Measurements from ENCODE around the gene SLC25A11.

DNA sequence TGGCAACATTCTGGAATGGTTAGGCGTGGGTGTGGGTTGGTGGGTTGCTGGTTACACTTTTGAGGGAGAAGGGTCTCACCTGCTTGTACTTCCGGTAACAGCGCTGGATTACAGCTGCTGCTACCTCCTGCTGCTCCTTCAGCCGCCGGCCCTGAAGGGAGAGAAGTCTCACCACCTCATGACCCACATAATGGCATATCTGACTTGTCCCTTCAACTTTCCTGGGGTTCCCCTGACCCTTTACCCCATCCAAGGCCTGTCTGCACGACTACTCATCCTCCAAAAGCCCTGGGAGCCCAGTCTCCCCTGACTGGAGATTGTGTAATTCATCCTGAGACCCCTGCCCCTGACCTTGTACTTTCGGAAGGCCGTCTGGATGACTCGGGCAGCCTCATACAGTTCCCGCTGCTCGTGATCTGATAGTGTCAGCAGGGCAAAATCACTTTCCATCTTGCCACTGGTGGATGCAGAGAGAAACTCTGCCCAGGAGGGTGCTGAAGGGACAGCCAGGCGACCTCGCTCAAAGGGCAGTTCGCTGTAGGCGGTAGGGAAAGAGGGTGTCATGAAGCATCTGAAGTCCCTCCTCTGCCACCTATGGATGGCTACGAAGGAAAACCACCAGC, 29.8 kb upstream of the SLC25A11 start:
- TF ChIP-seq, protein P1, sequence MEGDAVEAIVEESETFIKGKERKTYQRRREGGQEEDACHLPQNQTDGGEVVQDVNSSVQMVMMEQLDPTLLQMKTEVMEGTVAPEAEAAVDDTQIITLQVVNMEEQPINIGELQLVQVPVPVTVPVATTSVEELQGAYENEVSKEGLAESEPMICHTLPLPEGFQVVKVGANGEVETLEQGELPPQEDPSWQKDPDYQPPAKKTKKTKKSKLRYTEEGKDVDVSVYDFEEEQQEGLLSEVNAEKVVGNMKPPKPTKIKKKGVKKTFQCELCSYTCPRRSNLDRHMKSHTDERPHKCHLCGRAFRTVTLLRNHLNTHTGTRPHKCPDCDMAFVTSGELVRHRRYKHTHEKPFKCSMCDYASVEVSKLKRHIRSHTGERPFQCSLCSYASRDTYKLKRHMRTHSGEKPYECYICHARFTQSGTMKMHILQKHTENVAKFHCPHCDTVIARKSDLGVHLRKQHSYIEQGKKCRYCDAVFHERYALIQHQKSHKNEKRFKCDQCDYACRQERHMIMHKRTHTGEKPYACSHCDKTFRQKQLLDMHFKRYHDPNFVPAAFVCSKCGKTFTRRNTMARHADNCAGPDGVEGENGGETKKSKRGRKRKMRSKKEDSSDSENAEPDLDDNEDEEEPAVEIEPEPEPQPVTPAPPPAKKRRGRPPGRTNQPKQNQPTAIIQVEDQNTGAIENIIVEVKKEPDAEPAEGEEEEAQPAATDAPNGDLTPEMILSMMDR (IDR thresholded peaks at IDR 0.05; ENCODE audit: extremely low read depth in 1 of 2, insufficient read depth in 1 of 2, low read depth in 1 of 2, low read length in 2 of 2), result no peak
- TF ChIP-seq GATA2 (IDR thresholded peaks at IDR 0.05; ENCODE audit: insufficient read depth, insufficient read length, low read depth, low read length), result no peak
- TF ChIP-seq FOS (IDR thresholded peaks at IDR 0.05; ENCODE audit: borderline replicate concordance, insufficient read depth, low read length), result no peak
- TF ChIP-seq POLR2A (IDR thresholded peaks at IDR 0.05; ENCODE audit: low read depth, low read length), result no peak
- no peak for TF ChIP-seq JUN (IDR thresholded peaks at IDR 0.05; ENCODE audit: borderline replicate concordance, insufficient read depth, insufficient read length, low read depth)
- no peak for TF ChIP-seq EZH2 (IDR thresholded peaks at IDR 0.05; ENCODE audit: borderline replicate concordance, low read depth, low read length, severe bottlenecking)
- no peak for TF ChIP-seq MYC (IDR thresholded peaks at IDR 0.05; ENCODE audit: low read depth, low read length)
- no peak for TF ChIP-seq POLR2AphosphoS5 (IDR thresholded peaks at IDR 0.05; ENCODE audit: insufficient read depth, low read depth, low read length)
